ENCODE results near the gene GRAMD1B. TPM values are rescaled to one million over a fixed set of nuclear protein-coding genes. Genes with fewer than 3 reads are reported as not detected.
A peak's percentile ranks its signal among the peaks of the same experiment; 100 is the strongest.
"Not testable (repeated sequence)": the region's sequence is repeated elsewhere in the genome, so short reads cannot be mapped to it uniquely, and the experiment has no call there.

GRAMD1B gene
- total RNA-seq, 2 experiments from 2014 or later, result 30.3 to 36.2 TPM

DNA sequence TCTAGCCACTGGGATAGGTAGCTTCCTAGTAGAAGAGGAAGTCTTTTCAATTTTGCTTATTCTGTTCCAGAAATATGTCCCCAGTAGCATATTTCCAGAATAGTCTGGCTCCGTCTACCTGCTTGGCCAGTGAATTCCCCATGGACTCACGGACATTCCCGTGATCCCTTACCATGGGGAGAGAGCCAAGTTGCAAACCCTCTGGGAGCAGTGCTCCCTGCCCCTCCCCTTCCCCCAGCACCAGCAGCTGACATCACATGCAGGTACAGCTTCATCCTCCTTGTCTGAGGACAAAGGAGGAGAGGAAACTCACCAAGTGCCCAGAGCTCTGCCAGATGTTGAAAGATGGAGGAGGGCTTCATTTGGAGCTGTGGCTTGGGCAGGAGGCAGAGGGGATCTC, 61.2 kb downstream of the GRAMD1B start:
- no peak overlapping the region for H3K27ac Mint-ChIP-seq
- H3K36me3 Mint-ChIP-seq, result peaks cover under 1% of the 10 kb centered on the region
- H3K4me1 Mint-ChIP-seq, result peaks cover 17% of the 10 kb centered on the region
- ATAC-seq (ENCODE audit: low read depth) (no peak), DNase-seq (no peak)
- H3K9me3 Mint-ChIP-seq, result no peaks in the 10 kb centered on the region
- POLR2A ChIA-PET, result interaction anchor here (0.6 kb wide), 1 partner anchor 103 kb away, joined by 3 read pairs; no protein-coding TSS in a partner anchor
- no peak overlapping the region for H3K4me3 Mint-ChIP-seq
- no peaks in the 10 kb centered on the region for H3K27me3 Mint-ChIP-seq

DNA sequence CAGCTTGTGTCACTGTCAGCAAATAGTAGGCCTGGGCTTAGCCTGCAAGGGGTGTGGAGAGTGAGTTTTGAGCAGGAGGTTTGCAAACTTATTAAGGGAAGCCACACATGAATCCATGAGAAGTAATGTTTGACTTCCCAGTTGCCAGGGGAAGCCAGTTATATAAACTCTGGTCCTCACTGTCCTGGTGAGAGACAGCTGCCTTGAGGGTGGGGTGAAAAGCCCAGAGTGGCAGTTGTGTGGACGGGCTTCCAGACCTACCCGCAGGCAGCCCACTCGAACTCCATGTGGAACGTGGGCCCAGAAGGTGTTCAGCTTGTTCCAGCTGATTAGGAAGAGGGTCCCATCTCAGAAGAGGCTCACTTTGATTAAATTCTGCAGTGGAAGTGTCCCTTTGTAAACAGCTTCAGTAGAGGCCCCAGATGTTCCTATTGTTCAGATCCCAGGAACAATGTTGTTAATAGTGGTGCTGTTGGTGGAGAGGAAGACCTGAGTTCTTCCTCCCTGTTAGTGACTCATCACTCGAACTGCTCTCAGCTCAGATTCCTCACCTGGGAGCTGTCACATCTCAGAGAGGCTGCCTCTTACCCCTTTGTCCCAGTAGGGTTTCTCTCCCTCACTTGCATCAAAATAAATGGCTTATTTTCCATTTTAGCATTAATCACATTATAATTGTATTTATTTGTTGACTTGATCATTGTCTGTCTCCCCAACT, 63.4 kb downstream of the GRAMD1B start:
- H3K27ac Mint-ChIP-seq, result peak overlapping the region; percentile 37
- no peak overlapping the region for H3K4me3 Mint-ChIP-seq
- H3K27me3 Mint-ChIP-seq, result no peaks in the 10 kb centered on the region
- H3K36me3 Mint-ChIP-seq, result peaks cover 7% of the 10 kb centered on the region
- DNase-seq (no peak), ATAC-seq (ENCODE audit: low read depth) (no peak)
- no peaks in the 10 kb centered on the region for H3K9me3 Mint-ChIP-seq
- H3K4me1 Mint-ChIP-seq, result peaks cover 17% of the 10 kb centered on the region
- POLR2A ChIA-PET, result no interaction called here

DNA sequence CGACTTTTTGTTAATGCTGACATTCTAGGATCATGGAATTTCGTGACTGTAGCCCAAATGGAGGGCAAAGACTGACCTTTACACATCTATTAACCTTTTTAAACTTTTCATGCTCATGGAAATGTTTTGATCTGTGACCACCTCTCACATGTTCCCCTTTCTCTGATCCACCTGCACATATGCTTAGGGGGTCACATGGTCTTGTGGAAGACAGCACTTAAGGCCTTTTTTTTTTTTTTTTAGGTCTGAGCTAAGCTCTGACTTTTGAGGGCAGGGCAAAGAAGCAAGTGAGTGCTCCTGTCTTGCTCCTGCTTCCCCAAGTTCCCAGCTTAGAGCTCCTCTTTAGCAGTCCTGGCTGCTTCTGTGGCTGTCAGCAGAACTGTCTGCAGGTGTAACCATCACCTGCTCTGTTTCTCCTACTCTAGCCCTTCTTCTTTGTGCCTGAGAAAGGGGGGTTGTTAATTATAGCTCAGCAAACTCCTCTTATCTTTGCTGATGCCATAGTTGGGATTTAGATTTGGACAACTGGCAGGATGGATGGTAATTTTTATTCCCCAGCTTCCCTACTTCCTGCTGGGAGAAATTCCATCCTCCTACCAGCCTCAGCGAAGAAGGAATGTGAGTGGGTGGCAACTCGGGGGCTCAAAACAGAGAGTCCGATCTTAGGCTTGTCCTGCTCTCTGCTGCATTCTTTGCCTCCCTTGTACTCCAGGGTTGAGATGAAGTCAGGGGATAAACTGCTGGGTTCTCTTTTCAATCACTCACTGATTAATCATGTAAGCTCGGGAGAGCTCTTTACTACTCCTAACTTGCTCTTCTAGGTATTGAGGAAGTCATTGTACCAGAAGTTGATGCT, 64.4 kb downstream of the GRAMD1B start:
- Mint-ChIP-seq H3K36me3 (peaks cover 9% of the 10 kb centered on the region), H3K4me3 (no peak overlapping the region), H3K27me3 (no peaks in the 10 kb centered on the region), H3K4me1 (peaks cover 19% of the 10 kb centered on the region), H3K9me3 (no peaks in the 10 kb centered on the region), H3K27ac (no peak overlapping the region)
- POLR2A ChIA-PET, result interaction anchor here (0.5 kb wide), 1 partner anchor 60 kb away, joined by 3 read pairs; no protein-coding TSS in a partner anchor
- no peak for DNase-seq
- no peak for ATAC-seq (ENCODE audit: low read depth)

DNA sequence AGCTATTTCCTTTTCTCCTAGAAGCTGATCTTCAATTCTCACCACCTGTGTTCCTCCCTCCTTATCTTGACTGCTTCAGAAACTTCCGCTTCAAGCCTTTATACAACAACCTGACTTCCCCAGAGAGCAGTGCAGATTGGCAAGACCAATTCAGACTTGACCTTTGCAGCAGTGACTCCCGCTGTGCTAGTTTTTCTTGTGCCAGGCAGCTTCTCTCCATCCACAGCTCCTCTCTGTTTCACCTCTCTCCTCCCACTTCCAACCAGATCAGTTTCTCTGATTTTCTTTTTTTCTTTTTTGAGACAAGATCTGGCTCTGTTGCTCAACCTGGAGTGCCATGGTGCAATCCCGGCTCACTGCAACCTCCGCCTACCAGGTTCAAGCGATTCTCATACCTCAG, 74.3 kb downstream of the GRAMD1B start:
- POLR2A ChIA-PET, result interaction anchor here (0.6 kb wide), 1 partner anchor 22 kb away, joined by 4 read pairs; no protein-coding TSS in a partner anchor
- Mint-ChIP-seq H3K27ac (peak overlapping the region; percentile 63), H3K36me3 (peaks cover 9% of the 10 kb centered on the region), H3K4me1 (peaks cover 35% of the 10 kb centered on the region), H3K9me3 (no peaks in the 10 kb centered on the region), H3K27me3 (no peaks in the 10 kb centered on the region), H3K4me3 (peak overlapping the region; percentile 45)
- DNase-seq (no peak), ATAC-seq (ENCODE audit: low read depth) (peak; percentile 68)

DNA sequence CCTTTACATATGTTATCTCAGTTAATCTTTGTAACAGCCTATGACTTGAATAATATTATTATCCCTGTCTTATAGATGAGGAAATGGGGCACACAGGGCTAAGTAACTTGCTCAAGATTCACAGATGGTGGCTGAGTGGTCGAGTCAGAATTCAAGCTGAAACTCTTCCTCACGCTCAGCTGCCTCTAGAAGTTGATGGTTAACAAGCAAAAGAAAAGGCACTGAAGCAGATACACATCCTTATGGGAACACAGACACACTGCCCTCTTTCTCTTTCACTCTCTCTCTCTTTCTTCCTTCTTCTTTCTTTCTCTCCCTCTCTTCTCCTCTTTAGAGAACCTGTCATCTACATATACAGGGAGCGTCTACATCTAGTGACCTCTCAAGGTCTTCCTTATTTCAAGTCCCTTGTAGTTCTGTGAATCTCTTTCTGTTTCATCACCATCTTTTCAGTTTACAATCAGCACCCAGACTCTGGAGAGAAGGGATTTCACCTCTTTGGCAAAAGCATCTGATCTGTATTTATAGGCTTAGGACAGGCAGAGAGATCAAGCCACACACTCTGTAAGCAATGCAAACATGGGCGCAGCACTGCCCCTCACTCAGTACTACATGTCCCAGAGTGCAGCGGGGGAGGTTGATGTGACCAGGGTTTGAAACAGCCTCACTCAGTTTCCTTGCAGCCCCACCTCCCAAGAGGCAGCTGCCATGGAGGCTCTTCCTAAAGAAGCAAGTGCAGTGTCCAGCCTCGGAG, 75.7 kb downstream of the GRAMD1B start:
- Mint-ChIP-seq H3K4me1 (peaks cover 35% of the 10 kb centered on the region), H3K27ac (peak overlapping the region; percentile 22), H3K27me3 (no peaks in the 10 kb centered on the region), H3K9me3 (no peaks in the 10 kb centered on the region), H3K36me3 (peaks cover 9% of the 10 kb centered on the region), H3K4me3 (no peak overlapping the region)
- POLR2A ChIA-PET, result no interaction called here
- ATAC-seq (ENCODE audit: low read depth) (no peak), DNase-seq (no peak)

DNA sequence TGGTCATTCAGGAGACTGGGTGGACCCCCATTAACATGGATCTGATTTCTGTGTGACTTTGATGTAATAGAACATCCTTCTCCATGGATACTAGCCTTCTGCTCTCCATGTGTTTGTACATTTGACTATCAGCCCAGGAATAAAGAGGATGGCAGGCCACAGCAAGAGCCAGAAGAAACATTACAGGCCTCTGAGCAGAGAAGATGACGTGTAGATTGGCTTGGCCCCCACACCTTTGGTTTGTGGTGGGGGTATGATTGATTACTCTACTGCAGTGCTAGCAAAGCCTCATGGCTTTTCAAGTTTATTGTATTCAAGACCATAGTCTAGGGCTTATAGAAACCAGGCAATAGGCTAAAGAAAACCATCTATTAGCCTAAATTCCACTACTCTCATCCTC, 77.0 kb downstream of the GRAMD1B start:
- ATAC-seq (ENCODE audit: low read depth), result no peak

DNA sequence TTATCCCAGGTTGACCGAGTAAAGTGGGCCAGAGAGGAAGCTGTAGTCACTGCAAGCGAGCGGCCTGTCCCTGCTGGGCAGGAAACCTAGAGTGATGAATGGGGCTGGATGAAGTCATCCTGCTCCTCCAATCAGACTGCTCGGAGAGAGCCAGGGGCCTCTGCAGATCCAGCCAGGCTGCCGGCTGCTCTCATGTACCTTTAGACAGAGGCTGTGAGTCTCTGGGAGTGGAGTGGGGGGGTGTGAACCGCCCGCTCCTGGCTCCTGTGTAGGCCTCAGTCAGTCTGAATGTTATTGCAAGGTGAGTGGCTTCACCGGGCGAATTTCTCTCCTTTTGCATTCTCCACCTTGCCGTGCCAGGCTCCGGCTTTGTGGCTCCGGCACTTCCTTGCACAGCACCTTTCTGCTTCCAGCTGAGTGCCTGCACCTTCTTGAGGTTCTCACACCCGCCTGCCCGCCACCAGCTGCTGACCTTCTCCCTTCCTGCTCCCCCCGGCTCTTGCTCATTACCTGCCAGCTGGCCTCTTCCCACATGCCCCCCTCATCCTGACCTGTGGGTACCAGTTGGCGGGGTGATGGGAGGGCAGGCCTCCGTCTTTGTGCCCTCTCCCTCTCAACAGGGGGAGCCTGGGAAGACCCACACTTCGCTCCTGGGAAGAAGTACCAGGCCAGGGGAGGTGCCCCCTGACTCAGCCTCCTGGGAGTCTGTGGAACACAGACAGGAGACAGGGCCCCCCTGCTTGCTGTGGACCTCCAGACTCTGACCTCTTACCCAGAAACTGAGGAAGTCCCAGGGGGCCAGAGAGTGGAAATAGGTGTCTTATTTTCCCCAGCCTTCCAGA, 79.9 kb downstream of the GRAMD1B start:
- DNase-seq (no peak), ATAC-seq (ENCODE audit: low read depth) (no peak)
- H3K9me3 Mint-ChIP-seq, result no peaks in the 10 kb centered on the region
- peaks cover 4% of the 10 kb centered on the region for H3K36me3 Mint-ChIP-seq
- POLR2A ChIA-PET, result no interaction called here
- no peaks in the 10 kb centered on the region for H3K27me3 Mint-ChIP-seq
- peaks cover 26% of the 10 kb centered on the region for H3K4me1 Mint-ChIP-seq
- no peak overlapping the region for H3K4me3 Mint-ChIP-seq
- H3K27ac Mint-ChIP-seq, result peak overlapping the region; percentile 37

More for the DNA sequence above, 77.0 kb downstream of the GRAMD1B start:
- H3K27me3 Mint-ChIP-seq, result no peaks in the 10 kb centered on the region
- H3K4me3 Mint-ChIP-seq, result no peak overlapping the region
- H3K9me3 Mint-ChIP-seq, result no peaks in the 10 kb centered on the region
- peak overlapping the region; percentile 14 for H3K27ac Mint-ChIP-seq
- H3K4me1 Mint-ChIP-seq, result peaks cover 39% of the 10 kb centered on the region
- peaks cover 7% of the 10 kb centered on the region for H3K36me3 Mint-ChIP-seq
- POLR2A ChIA-PET, result no interaction called here
- DNase-seq, result no peak

DNA sequence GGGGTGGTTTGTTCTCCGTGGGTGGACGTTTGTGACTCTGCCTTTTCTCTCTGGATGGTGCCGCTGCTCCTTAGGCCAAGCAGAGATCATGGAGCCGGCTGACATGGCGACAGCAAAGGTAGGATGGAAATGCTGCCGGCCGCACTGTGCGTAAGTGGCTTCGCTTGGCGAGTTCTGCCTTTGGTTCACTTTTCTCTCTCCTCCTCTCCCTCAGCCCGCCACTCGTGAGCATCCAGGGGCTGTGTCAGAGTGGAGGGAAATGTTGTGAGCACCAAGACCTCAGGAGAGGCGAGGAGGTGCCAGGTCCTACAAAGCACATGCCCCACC, 80.5 kb downstream of the GRAMD1B start:
- no peaks in the 10 kb centered on the region for H3K9me3 Mint-ChIP-seq
- DNase-seq, result no peak
- H3K36me3 Mint-ChIP-seq, result peaks cover 6% of the 10 kb centered on the region
- no peak overlapping the region for H3K27ac Mint-ChIP-seq
- no peak for ATAC-seq (ENCODE audit: low read depth)
- H3K4me3 Mint-ChIP-seq, result no peak overlapping the region
- H3K27me3 Mint-ChIP-seq, result no peaks in the 10 kb centered on the region
- H3K4me1 Mint-ChIP-seq, result peaks cover 23% of the 10 kb centered on the region
- POLR2A ChIA-PET, result no interaction called here

DNA sequence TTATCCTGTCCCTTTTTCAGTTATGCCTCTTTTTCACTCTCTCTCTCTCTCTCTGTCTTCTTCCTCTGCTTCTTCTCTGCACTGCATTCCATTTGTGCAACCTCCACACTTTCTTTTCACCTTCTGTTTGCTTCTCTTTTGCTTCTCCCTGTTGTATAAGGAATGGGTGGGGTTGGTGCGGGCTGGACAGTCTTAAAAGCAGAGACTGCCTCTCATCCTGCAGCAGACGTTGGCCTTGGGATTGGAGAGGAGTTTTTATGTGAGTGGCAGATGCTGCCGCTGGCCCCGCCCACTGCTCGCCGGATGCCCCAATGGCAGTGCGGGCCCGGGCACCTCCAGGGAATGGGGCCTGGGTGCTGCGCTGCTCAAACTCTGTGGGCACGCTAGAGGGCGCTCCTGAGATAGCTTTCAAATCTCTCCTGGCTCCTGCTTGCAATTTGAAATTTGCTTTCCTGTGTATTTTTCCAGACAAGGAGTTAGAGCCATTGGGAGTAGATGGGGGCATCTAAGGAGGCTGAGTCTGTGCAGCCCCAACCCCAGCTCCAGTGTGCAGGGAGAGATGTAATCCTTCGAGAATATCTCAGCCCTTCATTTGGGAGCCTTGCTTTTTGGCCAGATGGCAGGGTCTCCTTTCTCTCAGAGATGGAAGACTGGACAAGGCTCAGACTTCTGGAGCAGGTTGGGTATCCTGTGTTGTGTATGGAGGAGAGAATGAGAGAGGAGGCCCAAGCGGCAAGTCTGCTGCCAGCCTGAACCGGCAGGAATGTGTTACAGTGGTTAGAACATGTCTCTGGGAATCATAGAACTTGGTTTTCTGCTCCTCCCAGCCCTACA, 81.2 kb downstream of the GRAMD1B start:
- H3K9me3 Mint-ChIP-seq, result no peaks in the 10 kb centered on the region
- no peak overlapping the region for H3K4me3 Mint-ChIP-seq
- POLR2A ChIA-PET, result no interaction called here
- peaks cover 19% of the 10 kb centered on the region for H3K4me1 Mint-ChIP-seq
- H3K36me3 Mint-ChIP-seq, result peaks cover 3% of the 10 kb centered on the region
- H3K27ac Mint-ChIP-seq, result peak overlapping the region; percentile 18
- H3K27me3 Mint-ChIP-seq, result no peaks in the 10 kb centered on the region
- ATAC-seq (ENCODE audit: low read depth) (peak; percentile 96), DNase-seq (peak; percentile 73)

DNA sequence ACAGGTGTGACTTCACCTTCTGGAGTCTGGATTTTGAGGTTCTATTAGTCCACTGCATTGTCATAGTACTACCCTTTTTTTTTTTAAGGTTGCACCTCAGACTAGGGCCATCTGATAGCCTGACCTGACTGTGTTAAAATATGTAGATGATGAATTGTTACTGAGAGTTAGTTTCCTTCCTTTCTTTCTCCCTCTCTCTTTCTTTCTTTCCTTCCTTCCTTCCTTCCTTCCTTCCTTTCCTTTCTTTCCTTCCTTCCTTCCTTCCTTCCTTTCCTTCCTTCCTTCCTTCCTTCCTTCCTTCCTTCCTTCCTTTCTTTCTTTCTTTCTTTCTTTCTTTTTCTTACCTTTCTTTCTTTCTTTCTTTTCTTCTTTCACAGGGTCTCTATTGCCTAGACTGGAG, 83.2 kb downstream of the GRAMD1B start:
- H3K9me3 Mint-ChIP-seq; H3K4me3 Mint-ChIP-seq; H3K27me3 Mint-ChIP-seq; POLR2A ChIA-PET; DNase-seq; ATAC-seq (ENCODE audit: low read depth); H3K27ac Mint-ChIP-seq; H3K36me3 Mint-ChIP-seq: not testable (repeated sequence)
- H3K4me1 Mint-ChIP-seq, result peaks cover 17% of the 10 kb centered on the region

DNA sequence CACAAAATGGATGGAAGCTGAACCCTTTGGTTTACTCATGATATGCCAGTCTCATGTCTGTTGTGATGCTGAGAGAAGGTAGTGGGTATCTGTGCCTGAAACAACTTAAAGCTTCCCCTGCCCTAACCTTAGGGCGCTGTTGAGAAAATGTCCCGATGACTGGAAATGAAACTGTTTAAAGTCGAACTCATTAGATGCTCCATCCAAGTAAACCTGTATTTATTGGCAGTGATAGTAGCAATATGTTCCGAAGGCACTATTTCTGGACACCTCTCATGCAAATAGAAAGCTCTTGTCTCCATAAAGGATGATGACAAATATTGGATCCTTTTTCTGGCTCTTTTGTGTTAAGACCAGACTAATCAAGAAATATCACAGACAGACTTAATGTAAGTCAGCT, 86.2 kb downstream of the GRAMD1B start:
- Mint-ChIP-seq H3K27ac (no peak overlapping the region), H3K4me3 (no peak overlapping the region), H3K9me3 (peaks cover 2% of the 10 kb centered on the region), H3K27me3 (no peaks in the 10 kb centered on the region), H3K36me3 (peaks cover 5% of the 10 kb centered on the region), H3K4me1 (peaks cover 13% of the 10 kb centered on the region)
- no peak for ATAC-seq (ENCODE audit: low read depth)
- POLR2A ChIA-PET, result interaction anchor here (0.7 kb wide), 1 partner anchor 67 kb away, joined by 3 read pairs; no protein-coding TSS in a partner anchor
- no peak for DNase-seq
